HepG2 (cell line): ENCODE data around the gene CCDC170. TPM values are rescaled to one million over a fixed set of nuclear protein-coding genes. Genes with fewer than 3 reads are reported as not detected.

ENCODE experiments used
- AKAP8 ChIP-seq: sonication (generic); formaldehyde crosslinking; IDR thresholded peaks from 2 replicates; pipeline ENCODE4 v1.5.1; 2020; ENCODE audit warnings: mild to moderate bottlenecking, missing genetic modification reagents
- ASH2L ChIP-seq: fragments of 300-600, 200-600 bp; sonication (generic); IDR thresholded peaks from 2 replicates; pipeline ENCODE4 v1.7.0; 2017; ENCODE audit warnings: low read depth, mild to moderate bottlenecking, moderate library complexity, mixed read lengths, low read length; ENCODE audit not compliant: insufficient read length
- ATAD3A ChIP-seq: sonication (generic); formaldehyde crosslinking; IDR thresholded peaks from 2 replicates; pipeline ENCODE4 v1.4.0; 2020; ENCODE audit warnings: missing genetic modification reagents
- ELF1 ChIP-seq: sonication (generic); formaldehyde crosslinking; IDR thresholded peaks from 2 replicates; pipeline ENCODE4 v1.4.0; 2020; ENCODE audit warnings: missing genetic modification reagents
- KAT2B ChIP-seq: fragments of 150-350 bp; IDR thresholded peaks from 2 replicates; pipeline ENCODE4 v1.6.1; 2014; ENCODE audit warnings: low read depth, low read length, borderline replicate concordance
- PCBP2 ChIP-seq: fragments of 200-400 bp; formaldehyde crosslinking; optimal IDR thresholded peaks from 2 replicates; pipeline ENCODE3; 2018; ENCODE audit warnings: low read length, low read depth; ENCODE audit not compliant: poor library complexity, severe bottlenecking
- RBM39 ChIP-seq: fragments of 200-400 bp; formaldehyde crosslinking; IDR thresholded peaks from one replicate; pipeline ENCODE4 v1.6.1; 2018; ENCODE audit warnings: antibody characterized with exemption, mild to moderate bottlenecking, low read depth, low read length; ENCODE audit not compliant: poor library complexity, severe bottlenecking
- SNAPC2 ChIP-seq: sonication (generic); formaldehyde crosslinking; IDR thresholded peaks from 2 replicates; pipeline ENCODE4 v1.8.1; 2022; ENCODE audit warnings: mild to moderate bottlenecking, missing genetic modification reagents
- SP140L ChIP-seq: sonication (generic); formaldehyde crosslinking; IDR thresholded peaks from 2 replicates; pipeline ENCODE4 v1.4.0; 2020; ENCODE audit warnings: missing genetic modification reagents, borderline replicate concordance
- TCF7L2 ChIP-seq: IDR thresholded peaks from 2 replicates; pipeline ENCODE4 v1.6.1; 2011; ENCODE audit warnings: mild to moderate bottlenecking, low read depth, low read length, moderate library complexity
- TOPORS ChIP-seq: sonication (generic); formaldehyde crosslinking; IDR thresholded peaks from 2 replicates; pipeline ENCODE4 v1.8.0; 2023; ENCODE audit warnings: mild to moderate bottlenecking, missing genetic modification reagents
- TP53 ChIP-seq: sonication (generic); formaldehyde crosslinking; conservative IDR thresholded peaks from 2 replicates; pipeline ENCODE4 v1.4.0; 2020; ENCODE audit warnings: missing genetic modification reagents
- U2AF2 ChIP-seq: fragments of 200-400 bp; formaldehyde crosslinking; IDR thresholded peaks from 2 replicates; pipeline ENCODE4 v1.6.1; 2017; ENCODE audit warnings: low read depth, mild to moderate bottlenecking, low read length
- ZBTB3 ChIP-seq: sonication (generic); formaldehyde crosslinking; IDR thresholded peaks from 2 replicates; pipeline ENCODE4 v1.4.0; 2020; ENCODE audit warnings: low read depth, mild to moderate bottlenecking, moderate library complexity, missing genetic modification reagents, borderline replicate concordance
- ZC3H13 ChIP-seq: sonication (generic); formaldehyde crosslinking; IDR thresholded peaks from 2 replicates; pipeline ENCODE4 v1.8.1; 2023; ENCODE audit warnings: mild to moderate bottlenecking, missing genetic modification reagents, moderate library complexity
- ZIK1 ChIP-seq: sonication (generic); formaldehyde crosslinking; IDR thresholded peaks from 2 replicates; pipeline ENCODE4 v1.5.0; 2020; ENCODE audit warnings: mild to moderate bottlenecking, low read depth, missing genetic modification reagents, borderline replicate concordance
- ZNF296 ChIP-seq: sonication (generic); formaldehyde crosslinking; conservative IDR thresholded peaks from 2 replicates; pipeline ENCODE4 v1.5.0; 2020; ENCODE audit warnings: mild to moderate bottlenecking, missing genetic modification reagents
- ZNF33B ChIP-seq: sonication (generic); formaldehyde crosslinking; IDR thresholded peaks from 2 replicates; pipeline ENCODE4 v1.5.1; 2020; ENCODE audit warnings: mild to moderate bottlenecking, missing genetic modification reagents
- ZNF75D ChIP-seq: sonication (generic); formaldehyde crosslinking; IDR thresholded peaks from 2 replicates; pipeline ENCODE4 v1.8.1; 2023; ENCODE audit warnings: missing genetic modification reagents, mild to moderate bottlenecking, borderline replicate concordance
- ZSCAN20 ChIP-seq: sonication (generic); formaldehyde crosslinking; IDR thresholded peaks from 2 replicates; pipeline ENCODE4 v1.4.0; 2020; ENCODE audit warnings: missing genetic modification reagents, mild to moderate bottlenecking, borderline replicate concordance
- polyA plus RNA-seq, 8 experiments: library from polyadenylated mRNA; depleted of rRNA in 3 of 8; stranded (reverse) in 7 of 8; unstranded in 1 of 8; fragments of >200 nt; fragmentation: Illumina TruSeq in 4 of 8; extraction: Trizol in 4 of 8; gene quantifications; 2 replicates each; pipeline versions ENCODE4 v1.2.1 to v1.2.3, GENCODE V29; 2011 to 2016; ENCODE audit warnings: low read depth in 4 of 8, missing spikeins in 1 of 8, mixed read lengths in 1 of 8; ENCODE audit not compliant: insufficient read depth in 1 of 8
- total RNA-seq, 5 experiments: library from RNA; depleted of rRNA; stranded (reverse); fragments of >200 nt; fragmentation: Illumina TruSeq; extraction: Trizol; gene quantifications; 2 replicates each; pipeline ENCODE4 v1.2.3, GENCODE V29; 2016; ENCODE audit warnings: low read depth in 1 of 5
- TF ChIP-seq, protein P1 (sequence below): sonication (generic); formaldehyde crosslinking; IDR thresholded peaks from 2 replicates; pipeline ENCODE4 v1.4.0; 2020; ENCODE audit warnings: missing genetic modification reagents, borderline replicate concordance
- TF ChIP-seq, protein P2 (sequence below): sonication (generic); formaldehyde crosslinking; IDR thresholded peaks from 2 replicates; pipeline ENCODE4 v1.8.1; 2023; ENCODE audit warnings: missing genetic modification reagents, inconsistent platforms, borderline replicate concordance
- TF ChIP-seq, protein P3 (sequence below): sonication (generic); formaldehyde crosslinking; IDR thresholded peaks from 2 replicates; pipeline ENCODE4 v1.9.0; 2021; ENCODE audit warnings: missing genetic modification reagents, borderline replicate concordance

CCDC170 gene
- total and polyA plus RNA-seq, 2 of the 13 experiments (the other 11 are each of a cell fraction or from before 2014, with no cell fraction given) = 0.90 to 5.1 TPM

DNA sequence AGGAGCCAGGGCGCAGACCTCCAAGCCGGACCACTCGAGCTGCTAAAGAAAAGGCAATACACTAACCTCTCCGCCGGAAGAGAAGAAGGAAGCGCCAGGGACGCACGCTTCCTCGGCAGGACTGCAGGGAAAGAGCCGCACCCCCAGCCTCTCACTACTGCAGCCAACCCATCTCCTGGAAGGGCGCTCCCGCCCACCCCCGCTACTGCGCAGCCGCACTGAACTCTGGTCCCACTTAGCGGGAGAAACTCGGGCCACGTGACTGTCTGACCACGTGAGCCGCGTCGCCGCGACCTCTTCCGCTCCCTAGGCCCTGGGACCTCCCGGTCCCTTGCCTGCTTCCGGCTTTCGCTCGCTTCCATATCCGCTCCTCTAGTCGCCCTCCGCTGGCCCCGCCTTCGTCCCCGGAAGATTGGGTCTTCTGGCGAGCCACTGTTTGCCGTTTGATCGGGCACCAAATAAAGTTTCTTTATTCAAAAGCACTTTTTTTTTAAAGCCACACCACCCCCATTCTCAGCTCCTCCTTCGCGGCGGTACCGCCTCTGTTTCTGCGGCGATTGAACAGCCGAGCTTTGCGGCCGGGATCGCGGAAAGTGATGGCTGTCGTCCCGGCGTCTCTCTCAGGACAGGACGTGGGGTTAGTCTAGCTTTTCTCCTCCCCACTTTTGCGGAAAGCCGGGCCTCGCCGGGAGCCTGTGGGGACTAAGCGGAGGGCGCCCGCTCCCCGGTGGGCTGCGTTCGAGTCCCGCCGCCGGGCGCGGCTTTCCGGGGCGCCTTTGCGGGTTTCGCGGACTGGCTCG, 41.7 kb upstream of the CCDC170 start, which contains the start of gene RMND1 (continued):
- TF ChIP-seq, protein P1, sequence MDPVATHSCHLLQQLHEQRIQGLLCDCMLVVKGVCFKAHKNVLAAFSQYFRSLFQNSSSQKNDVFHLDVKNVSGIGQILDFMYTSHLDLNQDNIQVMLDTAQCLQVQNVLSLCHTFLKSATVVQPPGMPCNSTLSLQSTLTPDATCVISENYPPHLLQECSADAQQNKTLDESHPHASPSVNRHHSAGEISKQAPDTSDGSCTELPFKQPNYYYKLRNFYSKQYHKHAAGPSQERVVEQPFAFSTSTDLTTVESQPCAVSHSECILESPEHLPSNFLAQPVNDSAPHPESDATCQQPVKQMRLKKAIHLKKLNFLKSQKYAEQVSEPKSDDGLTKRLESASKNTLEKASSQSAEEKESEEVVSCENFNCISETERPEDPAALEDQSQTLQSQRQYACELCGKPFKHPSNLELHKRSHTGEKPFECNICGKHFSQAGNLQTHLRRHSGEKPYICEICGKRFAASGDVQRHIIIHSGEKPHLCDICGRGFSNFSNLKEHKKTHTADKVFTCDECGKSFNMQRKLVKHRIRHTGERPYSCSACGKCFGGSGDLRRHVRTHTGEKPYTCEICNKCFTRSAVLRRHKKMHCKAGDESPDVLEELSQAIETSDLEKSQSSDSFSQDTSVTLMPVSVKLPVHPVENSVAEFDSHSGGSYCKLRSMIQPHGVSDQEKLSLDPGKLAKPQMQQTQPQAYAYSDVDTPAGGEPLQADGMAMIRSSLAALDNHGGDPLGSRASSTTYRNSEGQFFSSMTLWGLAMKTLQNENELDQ = no peak; the same call in 1 of the 2 replicates
- TF ChIP-seq ELF1 (peak; percentile 100), ZNF75D (CRISPR knock-in tag) (no peak), KAT2B (no peak), ZC3H13 (CRISPR knock-in tag) (peak; percentile 95; the same call in 1 of the 2 replicates), AKAP8 (CRISPR knock-in tag) (no peak; the same call in 1 of the 2 replicates), ASH2L (peak; percentile 99), ZNF33B (CRISPR knock-in tag) (peak; percentile 56; the same call in 1 of the 2 replicates), PCBP2 (no peak), TP53 (CRISPR knock-in tag) (peak; percentile 86; the same call in 1 of the 2 replicates), ATAD3A (no peak), ZBTB3 (peak; percentile 88; the same call in 1 of the 2 replicates), SNAPC2 (CRISPR knock-in tag) (peak; percentile 91; the same call in 1 of the 2 replicates), SP140L (peak; percentile 83; the same call in 1 of the 2 replicates), TOPORS (CRISPR knock-in tag) (peak; percentile 99), ZIK1 (no peak; the same call in 1 of the 2 replicates), ZSCAN20 (CRISPR knock-in tag) (peak; percentile 73; the same call in 1 of the 2 replicates), RBM39 (peak; percentile 90), TCF7L2 (no peak), U2AF2 (peak; percentile 73; the same call in 1 of the 2 replicates), ZNF296 (no peak)
- TF ChIP-seq, protein P2, sequence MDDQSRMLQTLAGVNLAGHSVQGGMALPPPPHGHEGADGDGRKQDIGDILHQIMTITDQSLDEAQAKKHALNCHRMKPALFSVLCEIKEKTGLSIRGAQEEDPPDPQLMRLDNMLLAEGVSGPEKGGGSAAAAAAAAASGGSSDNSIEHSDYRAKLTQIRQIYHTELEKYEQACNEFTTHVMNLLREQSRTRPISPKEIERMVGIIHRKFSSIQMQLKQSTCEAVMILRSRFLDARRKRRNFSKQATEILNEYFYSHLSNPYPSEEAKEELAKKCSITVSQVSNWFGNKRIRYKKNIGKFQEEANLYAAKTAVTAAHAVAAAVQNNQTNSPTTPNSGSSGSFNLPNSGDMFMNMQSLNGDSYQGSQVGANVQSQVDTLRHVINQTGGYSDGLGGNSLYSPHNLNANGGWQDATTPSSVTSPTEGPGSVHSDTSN (CRISPR knock-in tag) = peak; percentile 93
- TF ChIP-seq, protein P3, sequence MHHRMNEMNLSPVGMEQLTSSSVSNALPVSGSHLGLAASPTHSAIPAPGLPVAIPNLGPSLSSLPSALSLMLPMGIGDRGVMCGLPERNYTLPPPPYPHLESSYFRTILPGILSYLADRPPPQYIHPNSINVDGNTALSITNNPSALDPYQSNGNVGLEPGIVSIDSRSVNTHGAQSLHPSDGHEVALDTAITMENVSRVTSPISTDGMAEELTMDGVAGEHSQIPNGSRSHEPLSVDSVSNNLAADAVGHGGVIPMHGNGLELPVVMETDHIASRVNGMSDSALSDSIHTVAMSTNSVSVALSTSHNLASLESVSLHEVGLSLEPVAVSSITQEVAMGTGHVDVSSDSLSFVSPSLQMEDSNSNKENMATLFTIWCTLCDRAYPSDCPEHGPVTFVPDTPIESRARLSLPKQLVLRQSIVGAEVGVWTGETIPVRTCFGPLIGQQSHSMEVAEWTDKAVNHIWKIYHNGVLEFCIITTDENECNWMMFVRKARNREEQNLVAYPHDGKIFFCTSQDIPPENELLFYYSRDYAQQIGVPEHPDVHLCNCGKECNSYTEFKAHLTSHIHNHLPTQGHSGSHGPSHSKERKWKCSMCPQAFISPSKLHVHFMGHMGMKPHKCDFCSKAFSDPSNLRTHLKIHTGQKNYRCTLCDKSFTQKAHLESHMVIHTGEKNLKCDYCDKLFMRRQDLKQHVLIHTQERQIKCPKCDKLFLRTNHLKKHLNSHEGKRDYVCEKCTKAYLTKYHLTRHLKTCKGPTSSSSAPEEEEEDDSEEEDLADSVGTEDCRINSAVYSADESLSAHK = no peak; the same call in 1 of the 2 replicates
